ENCODE measurements around the gene IRAG1.

Gene IRAG1

GRCh38 chr11:10666556-10667520 lies 26.7 kb downstream of the IRAG1 start:
- DNase-seq: no peak

- DNase-seq: no peak
Measured at GRCh38 chr11:10664496-10664895, 29.1 kb downstream of the IRAG1 start.

GRCh38 chr11:10663990-10664389 lies 29.6 kb downstream of the IRAG1 start:
- no peak for DNase-seq

- no peak for DNase-seq
Measured at GRCh38 chr11:10663365-10663764, 30.2 kb downstream of the IRAG1 start.

GRCh38 chr11:10660323-10660722 lies 33.2 kb downstream of the IRAG1 start:
- DNase-seq: no peak

GRCh38 chr11:10659339-10660216 lies 34.0 kb downstream of the IRAG1 start:
- no peak for DNase-seq

GRCh38 chr11:10658621-10659338 lies 34.8 kb downstream of the IRAG1 start:
- no peak for DNase-seq

- no peak for DNase-seq
Measured at GRCh38 chr11:10657308-10658271, 36.0 kb downstream of the IRAG1 start.

- DNase-seq: no peak
Measured at GRCh38 chr11:10655943-10656576, 37.5 kb downstream of the IRAG1 start.

GRCh38 chr11:10655227-10655626 lies 38.3 kb downstream of the IRAG1 start:
- no peak for DNase-seq

- no peak for DNase-seq
Measured at GRCh38 chr11:10654811-10655150, 38.8 kb downstream of the IRAG1 start.

GRCh38 chr11:10653946-10654810 lies 39.4 kb downstream of the IRAG1 start:
- DNase-seq: peak in 8 of 56 donors; percentile 4 to 41 (median 24)

- no peak for DNase-seq
Measured at GRCh38 chr11:10653261-10653660, 40.3 kb downstream of the IRAG1 start.

GRCh38 chr11:10651656-10652361 lies 41.7 kb downstream of the IRAG1 start:
- peak in 5 of 56 donors; percentile 7 to 47 (median 17) for DNase-seq

GRCh38 chr11:10650630-10651029 lies 42.9 kb downstream of the IRAG1 start:
- peak in 1 of 56 donors; percentile 21 for DNase-seq

- no peak for DNase-seq
Measured at GRCh38 chr11:10650166-10650565, 43.4 kb downstream of the IRAG1 start.

- no peak for DNase-seq
Measured at GRCh38 chr11:10648871-10649270, 44.7 kb downstream of the IRAG1 start.
